ENCODE results near the gene SERPINB1. TPM values are rescaled to one million over a fixed set of nuclear protein-coding genes. Genes with fewer than 3 reads are reported as not detected.

The SERPINB1 gene
- total and polyA plus RNA-seq, 2 donors (not counting 3 experiments of a cell fraction or from before 2014, with no cell fraction given), result 6.7 to 24.0 TPM

DNA sequence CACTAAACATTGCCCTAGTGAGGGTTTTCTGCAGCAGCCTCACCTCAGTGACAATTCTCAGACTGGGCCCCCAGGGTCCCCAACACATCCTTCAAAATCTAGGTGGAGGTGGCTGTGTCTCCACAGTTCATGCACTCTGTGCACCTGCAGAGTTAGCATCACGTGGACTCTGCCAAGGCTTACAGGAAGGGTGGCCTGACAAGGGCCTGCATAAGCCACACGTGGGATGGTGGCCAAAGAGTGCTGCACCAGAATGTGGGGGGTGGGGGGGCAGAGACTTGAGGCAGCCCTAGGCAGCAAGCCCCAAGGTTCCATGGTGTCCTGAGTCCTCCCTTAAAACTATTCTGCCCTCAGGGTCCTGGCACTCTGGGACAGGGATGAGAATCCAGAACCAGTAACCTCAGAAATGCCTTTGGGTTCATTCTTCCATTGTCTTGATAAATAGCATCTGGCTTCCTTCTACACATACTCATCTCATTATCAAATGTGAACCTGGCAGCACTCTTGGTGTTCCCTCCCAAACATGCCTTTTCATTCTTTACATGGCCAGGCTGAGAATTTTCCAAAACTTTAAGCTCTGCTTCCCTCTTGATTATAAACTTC is 1.6 kb upstream of the SERPINB1 start:
- Histone ChIP-seq H3K27me3 (ENCODE audit: control insufficient read depth in 2 of 2, insufficient read depth in 2 of 2, low read length in 2 of 2) (no peaks in the 10 kb centered on the region), H3K4me1 (ENCODE audit: control insufficient read depth, extremely low read depth, insufficient read depth, low read length) (peaks cover 42% of the 10 kb centered on the region), H3K27ac (ENCODE audit: insufficient read depth, low read depth, low read length) (no peak overlapping the region), H3K9ac (replicated peaks; ENCODE audit: extremely low read depth, insufficient read depth, low read length) (no peak overlapping the region), H3K9me1 (replicated peaks; ENCODE audit: control insufficient read depth, extremely low read depth, insufficient read depth, low read length) (no peaks in the 10 kb centered on the region), H3K79me2 (ENCODE audit: control insufficient read depth, insufficient read depth, low read length) (no peaks in the 10 kb centered on the region), H3K4me2 (ENCODE audit: insufficient read depth, low read length) (no peak overlapping the region), H3K36me3 (ENCODE audit: control insufficient read depth in 2 of 2, extremely low read depth in 1 of 2, insufficient read depth in 2 of 2, low read length in 2 of 2) (no peaks in the 10 kb centered on the region), H3K4me3 (replicated peaks in 1 of 3; ENCODE audit: insufficient read depth in 1 of 3, low read depth in 1 of 3, low read length in 3 of 3) (no peak overlapping the region), H2AFZ (ENCODE audit: low read depth, low read length) (no peak overlapping the region), H4K20me1 (replicated peaks; ENCODE audit: control insufficient read depth, extremely low read depth, insufficient read depth, low read length) (no peaks in the 10 kb centered on the region), H3K9me3 (replicated peaks; ENCODE audit: control insufficient read depth, insufficient read depth, low read length) (no peaks in the 10 kb centered on the region)
- POLR2A ChIA-PET, result no interaction called here
- dilution Hi-C loops (cut with MboI; ENCODE audit: extremely low pct_ligation_motif_present, low sequenced_read_pairs), result no loop called here
- intact Hi-C loops (cut with micrococcal nuclease), result no loop called here
- FAIRE-seq (no peak), DNase-seq (ENCODE audit: low read depth, low spot score) (no peak)
- CTCF ChIA-PET, result interaction anchor here (0.8 to 11.2 kb wide), 5 partner anchors 15 to 109 kb away, joined by 3 to 262 read pairs (median 5); no protein-coding TSS in a partner anchor
- BruUV-seq (replicated peaks), result no TSS peak
- TF ChIP-seq, protein P1, sequence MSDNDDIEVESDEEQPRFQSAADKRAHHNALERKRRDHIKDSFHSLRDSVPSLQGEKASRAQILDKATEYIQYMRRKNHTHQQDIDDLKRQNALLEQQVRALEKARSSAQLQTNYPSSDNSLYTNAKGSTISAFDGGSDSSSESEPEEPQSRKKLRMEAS (IDR thresholded peaks at IDR 0.05; ENCODE audit: insufficient read depth, insufficient read length), result no peak
- TF ChIP-seq EZH2 (IDR thresholded peaks at IDR 0.05; ENCODE audit: borderline replicate concordance, low read depth, low read length, severe bottlenecking) (no peak), MYC (IDR thresholded peaks at IDR 0.05; ENCODE audit: low read depth, low read length) (no peak)

DNA sequence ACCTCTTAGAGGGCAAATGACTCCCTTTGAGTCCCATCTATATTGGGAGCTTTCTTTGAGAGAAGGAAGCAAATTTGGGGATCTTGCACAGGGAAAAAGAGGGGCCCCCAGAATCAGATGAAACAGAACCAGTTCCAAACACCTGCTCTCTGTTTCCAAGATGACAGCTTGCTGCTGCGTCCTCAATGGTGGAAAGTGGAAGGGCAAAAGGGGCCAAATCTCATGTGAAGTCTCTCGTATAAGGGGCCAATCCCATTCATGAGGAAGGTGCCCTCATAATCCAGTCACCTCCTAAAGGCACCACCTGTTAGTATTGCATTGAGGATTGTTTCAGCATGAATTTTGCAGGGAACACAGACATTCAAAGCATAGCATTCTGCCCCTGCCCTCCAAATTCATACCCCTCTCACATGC is 483 bp upstream of the SERPINB1 start:
- Histone ChIP-seq H3K27me3 (ENCODE audit: control insufficient read depth in 2 of 2, insufficient read depth in 2 of 2, low read length in 2 of 2) (no peaks in the 10 kb centered on the region), H4K20me1 (replicated peaks; ENCODE audit: control insufficient read depth, extremely low read depth, insufficient read depth, low read length) (no peaks in the 10 kb centered on the region), H3K9ac (replicated peaks; ENCODE audit: extremely low read depth, insufficient read depth, low read length) (peak overlapping the region; percentile 56), H3K4me2 (ENCODE audit: insufficient read depth, low read length) (peak overlapping the region; percentile 43), H3K36me3 (ENCODE audit: control insufficient read depth in 2 of 2, extremely low read depth in 1 of 2, insufficient read depth in 2 of 2, low read length in 2 of 2) (no peaks in the 10 kb centered on the region), H3K4me3 (replicated peaks in 1 of 3; ENCODE audit: insufficient read depth in 1 of 3, low read depth in 1 of 3, low read length in 3 of 3) (no peak overlapping the region), H3K27ac (ENCODE audit: insufficient read depth, low read depth, low read length) (peak overlapping the region; percentile 55), H3K79me2 (ENCODE audit: control insufficient read depth, insufficient read depth, low read length) (no peaks in the 10 kb centered on the region), H3K4me1 (ENCODE audit: control insufficient read depth, extremely low read depth, insufficient read depth, low read length) (peaks cover 43% of the 10 kb centered on the region), H3K9me1 (replicated peaks; ENCODE audit: control insufficient read depth, extremely low read depth, insufficient read depth, low read length) (no peaks in the 10 kb centered on the region), H2AFZ (ENCODE audit: low read depth, low read length) (peak overlapping the region; percentile 74), H3K9me3 (replicated peaks; ENCODE audit: control insufficient read depth, insufficient read depth, low read length) (no peaks in the 10 kb centered on the region)
- TF ChIP-seq, protein P1 (IDR thresholded peaks at IDR 0.05; ENCODE audit: insufficient read depth, insufficient read length), result no peak
- TF ChIP-seq JUN (IDR thresholded peaks at IDR 0.05; ENCODE audit: borderline replicate concordance, insufficient read depth, insufficient read length, low read depth) (no peak), EZH2 (IDR thresholded peaks at IDR 0.05; ENCODE audit: borderline replicate concordance, low read depth, low read length, severe bottlenecking) (no peak), MYC (IDR thresholded peaks at IDR 0.05; ENCODE audit: low read depth, low read length) (no peak), GATA2 (IDR thresholded peaks at IDR 0.05; ENCODE audit: insufficient read depth, insufficient read length, low read depth, low read length) (no peak), POLR2AphosphoS5 (IDR thresholded peaks at IDR 0.05; ENCODE audit: insufficient read depth, low read depth, low read length) (no peak), FOS (IDR thresholded peaks at IDR 0.05; ENCODE audit: borderline replicate concordance, insufficient read depth, low read length) (no peak), POLR2A (IDR thresholded peaks at IDR 0.05; ENCODE audit: low read depth, low read length) (no peak)
- TF ChIP-seq, protein P2, sequence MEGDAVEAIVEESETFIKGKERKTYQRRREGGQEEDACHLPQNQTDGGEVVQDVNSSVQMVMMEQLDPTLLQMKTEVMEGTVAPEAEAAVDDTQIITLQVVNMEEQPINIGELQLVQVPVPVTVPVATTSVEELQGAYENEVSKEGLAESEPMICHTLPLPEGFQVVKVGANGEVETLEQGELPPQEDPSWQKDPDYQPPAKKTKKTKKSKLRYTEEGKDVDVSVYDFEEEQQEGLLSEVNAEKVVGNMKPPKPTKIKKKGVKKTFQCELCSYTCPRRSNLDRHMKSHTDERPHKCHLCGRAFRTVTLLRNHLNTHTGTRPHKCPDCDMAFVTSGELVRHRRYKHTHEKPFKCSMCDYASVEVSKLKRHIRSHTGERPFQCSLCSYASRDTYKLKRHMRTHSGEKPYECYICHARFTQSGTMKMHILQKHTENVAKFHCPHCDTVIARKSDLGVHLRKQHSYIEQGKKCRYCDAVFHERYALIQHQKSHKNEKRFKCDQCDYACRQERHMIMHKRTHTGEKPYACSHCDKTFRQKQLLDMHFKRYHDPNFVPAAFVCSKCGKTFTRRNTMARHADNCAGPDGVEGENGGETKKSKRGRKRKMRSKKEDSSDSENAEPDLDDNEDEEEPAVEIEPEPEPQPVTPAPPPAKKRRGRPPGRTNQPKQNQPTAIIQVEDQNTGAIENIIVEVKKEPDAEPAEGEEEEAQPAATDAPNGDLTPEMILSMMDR (IDR thresholded peaks at IDR 0.05; ENCODE audit: extremely low read depth in 1 of 2, insufficient read depth in 1 of 2, low read depth in 1 of 2, low read length in 2 of 2), result no peak
- dilution Hi-C loops (cut with MboI; ENCODE audit: extremely low pct_ligation_motif_present, low sequenced_read_pairs), result no loop called here
- BruUV-seq (replicated peaks), result no TSS peak
- DNase-seq (ENCODE audit: low read depth, low spot score) (no peak), FAIRE-seq (no peak)
- ChIA-PET POLR2A (no interaction called here), CTCF (interaction anchor here (0.9 to 11.2 kb wide), 15 partner anchors 9 to 1246 kb away, joined by 3 to 262 read pairs (median 6); partner anchors contain the start of gene WRNIP1)
- intact Hi-C loops (cut with micrococcal nuclease), result no loop called here

All from endothelial cell of umbilical vein (primary cell).